OCI-LY7 (cell line): ENCODE results near the gene FBN2. TPM values are rescaled to one million over a fixed set of nuclear protein-coding genes. Genes with fewer than 3 reads are reported as not detected.

Source experiments
- BruUV-seq: library from RNA; stranded (reverse); fragments of 400-500 nt; replicated peaks from 2 replicates; lab custom pipeline; 2021; lab: Mats Ljungman, UMichigan
- CTCF ChIA-PET: fragments of 300-600 bp; sonication (Branson Sonifier 250); formaldehyde crosslinking; loops from one replicate; lab custom pipeline; 2022; ENCODE audit warnings: antibody characterized with exemption; ENCODE audit not compliant: unreplicated experiment; lab: Charles Lee
- POLR2A ChIA-PET: fragments of 300-600 bp; sonication (Branson Sonifier 250); formaldehyde crosslinking; loops from one replicate; lab custom pipeline; 2022; ENCODE audit warnings: antibody characterized with exemption; lab: Charles Lee
- DNase-seq: peaks from one replicate; pipeline ENCODE4 v3.0.0-alpha.2; 2015; ENCODE audit warnings: low spot score
- H2AFZ ChIP-seq: fragments of 200-600 bp; sonication (generic), shearing (Covaris generic); 2 replicates; pipeline ENCODE4 v1.6.1; 2014; ENCODE audit warnings: mild to moderate bottlenecking, antibody characterized with exemption, low read length, moderate library complexity
- H3K27ac ChIP-seq: fragments of 200-600 bp; sonication (generic); 2 replicates; pipeline ENCODE4 v1.5.1; 2014; ENCODE audit warnings: mixed run types, low read depth, mild to moderate bottlenecking, moderate library complexity, low read length, inconsistent platforms; ENCODE audit not compliant: poor library complexity, severe bottlenecking
- H3K36me3 ChIP-seq: fragments of 200-600 bp; sonication (generic); 2 replicates; pipeline ENCODE4 v1.6.1; 2014; ENCODE audit warnings: mild to moderate bottlenecking, antibody characterized with exemption, low read length, moderate library complexity, mixed read lengths; ENCODE audit not compliant: insufficient read depth
- H3K4me1 ChIP-seq: fragments of 200-600 bp; sonication (generic); 2 replicates; pipeline ENCODE4 v1.5.1; 2014; ENCODE audit warnings: mild to moderate bottlenecking, low read length; ENCODE audit not compliant: insufficient read depth, poor library complexity, severe bottlenecking
- H3K4me2 ChIP-seq: fragments of 200-600 bp; sonication (generic); 2 replicates; pipeline ENCODE4 v1.6.1; 2014; ENCODE audit warnings: mild to moderate bottlenecking, low read length
- H3K4me3 ChIP-seq: fragments of 200-600 bp; sonication (generic); 2 replicates; pipeline ENCODE4 v1.5.1; 2014; ENCODE audit warnings: mild to moderate bottlenecking, low read depth, low read length; ENCODE audit not compliant: poor library complexity, severe bottlenecking
- H3K79me2 ChIP-seq: fragments of 200-600 bp; sonication (generic); 2 replicates; pipeline ENCODE4 v1.6.1; 2016; ENCODE audit warnings: low read depth, mild to moderate bottlenecking, low read length, moderate library complexity, mixed read lengths; ENCODE audit not compliant: insufficient read depth
- H3K9me2 ChIP-seq: fragments of 200-600 bp; sonication (generic); 2 replicates; pipeline ENCODE4 v1.6.1; 2016; ENCODE audit warnings: mild to moderate bottlenecking, low read length, mixed read lengths; ENCODE audit not compliant: insufficient read depth
- H3K9me3 ChIP-seq: fragments of 200-600 bp; sonication (generic); 2 replicates; pipeline ENCODE4 v1.6.1; 2014; ENCODE audit warnings: mild to moderate bottlenecking, mixed run types, low read length, mixed read lengths
- H4K20me1 ChIP-seq: fragments of 200-600 bp; sonication (generic); 2 replicates; pipeline ENCODE4 v1.6.1; 2014; ENCODE audit warnings: mild to moderate bottlenecking, antibody characterized with exemption, low read length, moderate library complexity, mixed read lengths; ENCODE audit not compliant: insufficient read depth
- CTCF ChIP-seq: fragments of 200-600 bp; sonication (generic); conservative IDR thresholded peaks from 2 replicates; pipeline ENCODE4 v1.5.1; 2014; ENCODE audit warnings: mild to moderate bottlenecking, antibody characterized with exemption, low read length, moderate library complexity, mixed read lengths
- EZH2phosphoT487 ChIP-seq: fragments of 200-600 bp; sonication (generic); IDR thresholded peaks from 2 replicates; pipeline ENCODE4 v1.6.1; 2018; ENCODE audit warnings: low read depth, borderline replicate concordance, mild to moderate bottlenecking, mixed run types, antibody characterized with exemption, low read length, moderate library complexity, mixed read lengths
- intact Hi-C: fragments of 100-400 bp; cut with micrococcal nuclease; formaldehyde crosslinking; loops from one replicate; pipeline ENCODE4 v1.10.0; 2022; ENCODE audit not compliant: unreplicated experiment
- total RNA-seq, 2 experiments: library from RNA; depleted of rRNA in 1 of 2; stranded (reverse); fragments of >200 nt in 1 of 2; shearing (Covaris generic) in 1 of 2; gene quantifications; 2 replicates each; pipeline ENCODE4 v1.2.3, GENCODE V29; 2014 to 2022

Gene FBN2
- total RNA-seq, 2 experiments from 2014 or later = not detected

- no peak overlapping the region for H2AFZ ChIP-seq
- H3K79me2 ChIP-seq = no peaks in the 10 kb centered on the region
- no peak overlapping the region for H3K4me3 ChIP-seq
- intact Hi-C loops = no loop called here
- ChIA-PET POLR2A (no interaction called here), CTCF (no interaction called here)
- H3K9me2 ChIP-seq = no peaks in the 10 kb centered on the region
- H3K9me3 ChIP-seq = no peaks in the 10 kb centered on the region
- TF ChIP-seq CTCF (no peak), EZH2phosphoT487 (no peak)
- BruUV-seq = no TSS peak
- no peak for DNase-seq
- no peak overlapping the region for H3K4me2 ChIP-seq
- no peaks in the 10 kb centered on the region for H3K4me1 ChIP-seq
- H3K36me3 ChIP-seq = no peaks in the 10 kb centered on the region
- no peak overlapping the region for H3K27ac ChIP-seq
- no peaks in the 10 kb centered on the region for H4K20me1 ChIP-seq
Measured at GRCh38 chr5:128579639-128580038, 41.6 kb upstream of the FBN2 start.

- H3K27ac ChIP-seq = no peak overlapping the region
- no peak overlapping the region for H3K4me2 ChIP-seq
- intact Hi-C loops = no loop called here
- no peak overlapping the region for H2AFZ ChIP-seq
- no peak overlapping the region for H3K4me3 ChIP-seq
- no TSS peak for BruUV-seq
- ChIA-PET POLR2A (no interaction called here), CTCF (no interaction called here)
- H3K4me1 ChIP-seq = no peaks in the 10 kb centered on the region
- TF ChIP-seq EZH2phosphoT487 (no peak), CTCF (no peak)
- DNase-seq = no peak
- H3K36me3 ChIP-seq = no peaks in the 10 kb centered on the region
- no peaks in the 10 kb centered on the region for H3K9me3 ChIP-seq
- H3K79me2 ChIP-seq = no peaks in the 10 kb centered on the region
- no peaks in the 10 kb centered on the region for H3K9me2 ChIP-seq
- H4K20me1 ChIP-seq = no peaks in the 10 kb centered on the region
Measured at GRCh38 chr5:128579093-128579492, 41.0 kb upstream of the FBN2 start.

GRCh38 chr5:128574041-128574440, 36.0 kb upstream of the FBN2 start:
- Histone ChIP-seq H3K36me3 (no peaks in the 10 kb centered on the region), H3K27ac (no peak overlapping the region), H3K4me2 (no peak overlapping the region), H3K4me3 (no peak overlapping the region), H3K79me2 (no peaks in the 10 kb centered on the region), H4K20me1 (no peaks in the 10 kb centered on the region), H2AFZ (no peak overlapping the region), H3K4me1 (no peaks in the 10 kb centered on the region), H3K9me3 (no peaks in the 10 kb centered on the region), H3K9me2 (no peaks in the 10 kb centered on the region)
- BruUV-seq = no TSS peak
- TF ChIP-seq EZH2phosphoT487 (no peak), CTCF (no peak)
- DNase-seq = no peak
- ChIA-PET CTCF (no interaction called here), POLR2A (no interaction called here)
- intact Hi-C loops = no loop called here
